GM21723 (cell line): Measurements from ENCODE around the gene SOS2.

Experiments
- ATAC-seq: cut with Tn5 transposase; IDR thresholded peaks from one replicate; pipeline ENCODE4 v1.9.1; 2021; ENCODE audit warnings: mild to moderate bottlenecking, moderate library complexity; ENCODE audit not compliant: unreplicated experiment

The SOS2 gene

DNA sequence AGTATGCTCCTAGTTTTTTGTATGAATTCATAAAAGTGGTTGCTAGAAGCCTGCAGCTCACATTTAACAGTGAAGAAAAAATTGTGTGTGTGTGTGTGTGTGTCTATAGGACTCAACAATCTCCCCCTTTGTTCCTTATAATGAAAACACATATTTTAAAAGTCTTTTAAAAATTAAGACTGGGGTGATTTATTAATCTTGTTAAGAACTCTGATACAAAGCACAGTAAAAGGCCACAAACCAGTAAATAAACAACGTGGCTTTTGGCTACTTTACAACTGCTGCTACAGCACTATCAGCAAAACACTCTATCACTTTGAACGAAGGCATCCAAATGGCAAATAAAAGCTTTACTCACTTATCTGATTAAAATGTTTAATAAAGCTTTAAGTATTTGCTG, 114.4 kb downstream of the SOS2 start:
- ATAC-seq = no peak

DNA sequence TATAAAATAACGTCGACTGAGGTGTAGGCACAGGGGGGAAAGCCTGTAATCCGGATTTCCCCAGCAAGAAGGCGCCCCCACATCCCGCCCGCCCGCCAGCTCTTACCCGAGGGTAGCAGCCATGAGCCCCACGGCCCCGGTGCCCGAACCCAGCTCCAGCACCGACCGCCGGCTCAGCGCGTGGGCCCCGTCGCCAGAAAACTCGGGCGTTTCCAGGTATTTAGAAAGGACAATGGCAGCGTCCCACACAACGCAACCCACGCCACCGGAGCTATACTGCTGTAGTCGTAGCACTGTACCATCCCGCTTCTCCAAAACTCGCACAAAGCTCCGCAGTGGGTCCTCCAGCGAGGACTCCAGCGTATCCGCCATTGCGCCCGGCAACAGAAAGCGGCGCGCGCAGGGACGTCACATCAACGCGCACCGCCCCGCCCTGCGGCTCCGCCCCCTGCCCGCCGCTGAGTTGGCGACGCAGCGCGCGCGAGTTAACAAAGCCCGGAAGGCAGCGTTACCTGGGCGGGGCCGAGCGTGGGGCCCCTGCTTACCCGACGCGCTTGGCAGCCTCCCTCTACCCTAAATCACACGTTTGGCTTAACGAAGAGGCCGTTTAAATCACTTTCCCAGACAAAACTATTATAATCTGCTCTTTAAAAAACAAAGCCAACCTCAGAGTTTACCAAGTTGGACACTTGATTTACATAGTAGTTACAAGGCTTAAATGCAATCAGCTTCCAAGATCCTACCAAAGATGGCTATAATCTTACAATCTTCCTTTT, 115.0 kb downstream of the SOS2 start, which contains the start of gene VCPKMT:
VCPKMT (minus strand) TSS at position 392 of the 776 bp plus-strand sequence; CDS start at position 372, 20 bp downstream.
- peak; percentile 96 for ATAC-seq

GRCh38 chr14:50113381-50114035, 117.9 kb downstream of the SOS2 start:
- ATAC-seq = no peak

- no peak for ATAC-seq
Observed at GRCh38 chr14:50110323-50111037, 120.9 kb downstream of the SOS2 start.

GRCh38 chr14:50109342-50109741, 122.0 kb downstream of the SOS2 start:
- ATAC-seq = no peak

DNA sequence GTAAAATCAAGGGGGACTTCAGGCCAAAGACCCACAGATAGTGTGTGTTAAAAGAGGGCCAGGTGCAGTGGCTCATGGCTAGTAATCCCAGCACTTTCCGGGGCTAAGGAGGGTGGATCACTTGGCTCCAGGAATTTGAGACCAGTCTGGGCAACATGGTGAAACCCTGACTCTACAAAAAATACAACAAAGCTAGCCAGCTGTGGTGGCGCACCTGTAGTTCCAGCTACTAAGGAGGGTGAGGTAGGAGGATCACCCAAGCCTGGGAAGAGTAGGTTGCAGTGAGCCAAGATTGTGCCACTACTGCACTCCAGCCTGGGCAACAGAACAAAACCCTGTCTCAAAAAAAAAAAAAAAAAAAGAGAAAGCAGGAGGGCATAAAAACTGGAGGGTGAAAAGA, 123.5 kb downstream of the SOS2 start:
- no peak for ATAC-seq

DNA sequence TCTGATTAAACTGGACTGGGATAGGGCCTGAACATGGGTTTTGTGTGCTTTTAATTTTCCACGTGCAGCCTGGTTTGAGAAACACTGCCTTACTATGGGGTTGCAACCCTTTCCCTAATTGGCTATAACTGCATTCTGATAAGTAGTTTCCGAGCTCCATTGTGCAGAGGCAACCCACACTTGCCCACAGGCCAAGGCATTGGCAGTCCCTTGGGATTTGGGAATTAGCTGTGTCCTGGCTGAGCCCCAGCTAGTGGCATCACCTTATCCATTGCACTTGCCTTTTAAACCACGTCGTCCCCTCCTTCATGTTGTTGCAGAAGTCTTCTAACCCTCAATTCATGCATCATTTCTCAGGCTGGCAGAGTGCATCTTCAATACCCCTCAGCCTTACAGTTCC, 125.2 kb downstream of the SOS2 start:
- no peak for ATAC-seq

DNA sequence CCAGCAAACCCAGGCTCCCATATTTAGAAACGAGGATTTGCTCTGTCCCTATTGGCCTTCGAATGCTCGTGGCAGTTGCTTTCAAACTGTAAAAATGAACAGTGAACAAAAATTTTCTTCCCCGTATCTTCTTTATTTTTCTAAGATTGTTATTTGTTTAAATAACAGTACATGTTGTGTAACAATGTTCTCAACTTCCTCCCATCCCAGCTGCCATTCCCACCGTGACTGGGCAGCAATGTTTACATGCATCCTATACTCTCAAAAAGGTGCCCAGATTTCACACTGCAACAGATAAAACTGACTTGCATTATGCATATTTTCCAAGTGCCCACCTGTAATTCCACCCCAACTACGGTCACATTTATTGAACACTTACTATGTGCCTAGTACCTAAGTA, 127.8 kb downstream of the SOS2 start:
- ATAC-seq = no peak

- no peak for ATAC-seq
Observed at GRCh38 chr14:50101417-50101816, 130.0 kb downstream of the SOS2 start.

DNA sequence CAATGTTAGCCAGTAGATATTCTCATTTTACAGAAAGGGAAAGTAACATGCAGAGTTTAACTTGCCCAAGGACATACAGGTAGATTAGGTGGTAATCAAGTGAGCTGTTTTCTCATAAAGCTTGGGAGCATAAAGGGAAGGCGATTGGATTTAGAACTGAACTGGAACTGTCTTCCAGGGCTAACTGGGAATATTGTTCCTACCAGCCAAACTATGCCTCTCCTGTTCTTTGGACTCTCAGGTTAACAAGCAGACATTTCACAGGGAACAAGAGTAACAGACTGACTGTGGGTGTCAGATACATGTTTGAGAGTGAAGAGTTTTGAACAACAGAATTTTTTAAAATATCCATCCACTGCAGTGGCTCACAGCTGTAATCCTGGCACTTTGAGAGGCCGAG, 130.6 kb downstream of the SOS2 start:
- ATAC-seq = no peak

DNA sequence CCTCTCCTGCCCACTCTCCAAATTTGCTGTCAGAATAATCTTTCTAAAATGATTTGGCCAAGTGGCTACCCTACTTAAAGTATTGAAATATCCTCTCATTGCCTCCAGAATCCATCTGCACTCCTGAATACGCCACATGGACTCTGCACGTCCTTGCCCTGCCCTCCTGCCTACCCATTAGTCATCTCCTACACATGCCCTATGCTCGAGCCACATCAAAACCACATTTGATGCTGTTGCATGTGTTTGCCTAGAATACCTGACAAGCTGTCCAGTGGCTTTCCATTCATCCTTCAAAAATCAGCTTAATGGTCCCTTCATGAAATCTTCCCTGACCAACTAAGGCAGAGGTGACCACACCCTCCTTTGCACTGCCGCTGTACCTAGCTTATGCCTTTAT, 132.0 kb downstream of the SOS2 start:
- ATAC-seq = no peak

DNA sequence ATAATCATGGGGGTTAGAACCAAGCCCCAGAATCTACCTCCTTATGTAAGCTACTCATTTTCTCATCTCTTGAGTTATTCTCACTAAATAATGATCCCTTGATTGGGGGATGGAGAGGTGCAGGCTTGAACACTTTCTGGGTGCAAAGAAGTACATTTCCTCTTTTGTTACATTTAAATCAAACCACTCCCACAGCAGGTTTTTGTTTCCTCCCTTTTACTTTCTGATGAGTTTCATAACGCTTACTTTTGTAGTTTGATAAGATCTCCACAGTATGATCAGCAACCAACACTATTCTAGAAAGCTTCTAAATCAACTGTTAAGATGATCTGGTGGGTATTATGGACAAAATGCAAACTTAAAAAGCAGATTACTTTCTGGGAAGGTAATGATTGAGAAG, 135.5 kb downstream of the SOS2 start:
- ATAC-seq = no peak

DNA sequence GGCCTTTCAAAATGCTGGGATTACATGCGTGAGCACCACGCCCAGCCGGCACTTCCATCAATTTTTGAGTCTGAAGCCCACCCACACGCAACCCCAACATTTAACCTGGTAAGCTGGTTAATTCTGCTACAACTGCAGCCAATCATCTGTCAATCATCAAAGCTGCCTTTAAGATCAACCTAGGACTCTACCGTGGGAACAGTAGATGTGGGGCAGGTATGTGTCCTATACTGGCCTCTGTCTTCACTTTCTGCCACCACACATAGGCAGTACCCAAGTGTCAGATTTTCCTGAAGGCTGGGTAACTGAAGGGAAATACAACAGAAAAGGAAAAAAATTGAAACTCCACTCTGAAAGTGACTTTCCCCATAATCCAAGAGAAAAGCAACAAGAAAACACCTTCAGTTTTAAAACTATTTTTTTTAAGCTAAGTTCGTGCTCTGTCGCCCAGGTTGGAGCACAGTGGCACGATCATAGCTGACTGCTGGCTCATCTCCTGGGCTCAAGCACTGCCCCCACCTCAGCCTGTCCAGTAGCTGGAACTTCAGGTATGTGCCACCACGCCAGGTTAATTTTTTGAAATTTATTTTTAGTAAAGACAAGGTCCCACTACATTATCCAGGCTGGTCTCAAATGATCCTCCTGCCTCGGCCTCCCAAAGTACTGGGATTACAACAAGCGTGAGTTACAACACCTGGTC, 137.2 kb downstream of the SOS2 start:
- no peak for ATAC-seq

- no peak for ATAC-seq
Observed at GRCh38 chr14:50093496-50093895, 137.9 kb downstream of the SOS2 start.

- no peak for ATAC-seq
Observed at GRCh38 chr14:50092006-50092555, 139.3 kb downstream of the SOS2 start.

DNA sequence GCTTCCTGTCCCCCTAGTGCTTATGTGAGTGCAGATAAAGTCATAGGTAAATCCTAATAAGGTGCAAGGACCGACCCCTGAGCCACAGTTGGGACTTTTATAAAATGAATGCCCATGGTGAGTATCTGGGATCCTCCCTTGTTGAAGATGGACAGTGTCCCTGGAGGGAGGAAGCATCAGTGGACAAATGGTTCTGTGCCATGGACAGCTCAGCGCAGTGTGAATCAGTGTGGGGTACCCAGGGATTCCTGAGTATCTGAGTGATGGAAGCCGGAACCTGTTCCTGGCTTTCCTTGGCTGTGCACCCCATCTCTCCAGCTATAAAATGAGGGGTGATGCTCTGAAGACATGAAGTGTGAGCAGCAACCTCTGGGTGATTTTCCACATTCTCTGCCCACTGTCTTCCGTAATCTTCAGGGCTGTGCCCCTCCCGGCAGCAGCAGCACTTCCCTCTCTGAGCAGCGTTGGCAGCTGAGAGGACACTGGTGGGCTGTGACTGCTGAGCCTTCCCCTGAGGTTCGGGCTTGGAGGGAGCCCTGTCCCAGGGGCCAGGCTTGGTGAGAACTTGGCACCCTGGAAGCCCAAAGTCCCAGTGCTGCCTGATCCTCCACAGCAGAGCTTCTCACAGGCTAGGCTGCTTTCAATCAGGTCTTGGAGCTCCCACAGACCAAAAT, 140.0 kb downstream of the SOS2 start:
- ATAC-seq = no peak

- ATAC-seq = no peak
Observed at GRCh38 chr14:50089208-50089607, 142.2 kb downstream of the SOS2 start.

- ATAC-seq = no peak
Observed at GRCh38 chr14:50088731-50089130, 142.6 kb downstream of the SOS2 start.

DNA sequence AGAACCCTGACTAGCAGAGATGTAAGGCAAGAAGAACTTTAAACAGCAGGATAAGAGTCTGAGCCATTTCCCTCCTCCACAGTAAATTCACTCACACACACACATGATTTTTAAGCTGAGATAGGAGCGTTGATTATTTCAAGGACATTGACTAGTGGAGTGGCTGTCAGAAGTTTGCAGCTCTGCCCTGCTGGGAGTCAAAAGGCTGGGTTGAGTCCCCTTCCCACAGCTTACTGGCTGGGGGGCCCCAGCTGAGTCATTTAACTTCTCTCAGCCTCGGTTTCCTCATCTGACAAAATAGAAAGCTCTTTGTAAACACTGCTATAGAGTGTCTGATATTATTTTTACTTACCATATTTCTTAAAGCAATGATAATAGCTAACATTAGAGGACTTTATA, 143.3 kb downstream of the SOS2 start:
- no peak for ATAC-seq

DNA sequence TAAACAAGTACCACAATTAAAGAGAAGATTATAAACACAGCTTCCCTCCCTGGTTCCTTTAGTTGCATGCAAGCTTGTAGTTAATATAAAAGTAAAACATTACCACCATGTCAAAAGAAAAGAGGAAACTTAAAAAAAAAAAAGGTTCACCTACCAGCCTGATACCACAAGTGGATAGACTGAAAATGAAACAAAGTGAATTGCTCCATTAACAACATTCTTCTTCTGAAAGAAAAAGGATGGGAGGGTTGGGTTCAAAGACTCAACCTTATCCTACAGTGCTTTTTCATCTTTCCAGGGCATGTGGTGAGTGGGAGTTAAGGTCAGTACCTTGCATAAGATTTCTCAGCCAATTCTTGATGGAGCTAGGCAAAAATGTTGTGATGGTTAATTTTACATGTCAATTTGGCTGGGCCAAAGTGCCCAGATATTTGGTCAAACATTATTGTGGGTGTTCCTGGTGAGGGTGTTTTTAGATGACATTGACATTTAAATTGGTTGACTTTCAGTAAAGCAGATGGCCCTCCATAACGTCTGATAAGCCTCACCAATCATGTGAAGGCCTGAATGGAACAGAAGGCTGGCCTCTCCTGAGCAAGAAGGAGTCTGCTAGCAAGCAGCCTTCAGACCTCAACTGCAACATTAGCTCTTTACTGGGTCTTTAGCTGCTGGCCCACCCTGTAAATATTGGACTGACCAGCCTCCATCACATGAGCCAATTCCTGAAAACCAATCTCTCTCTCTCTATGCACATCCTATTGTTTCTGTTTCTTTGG, 143.8 kb downstream of the SOS2 start:
- no peak for ATAC-seq
